GM19025 (cell line): Measurements from ENCODE around the gene AGK.
"Not testable (repeated sequence)": the region's sequence is repeated elsewhere in the genome, so short reads cannot be mapped to it uniquely, and the experiment has no call there.

Source experiments
- ATAC-seq: cut with Tn5 transposase; IDR thresholded peaks from one replicate; pipeline ENCODE4 v1.9.1; 2021; ENCODE audit warnings: mild to moderate bottlenecking, low read depth, moderate library complexity; ENCODE audit not compliant: unreplicated experiment

The AGK gene

GRCh38 chr7:141673346-141673745 lies 122.1 kb downstream of the AGK start:
- no peak for ATAC-seq

- no peak for ATAC-seq
Measured at GRCh38 chr7:141674171-141674671, 123.0 kb downstream of the AGK start.

DNA sequence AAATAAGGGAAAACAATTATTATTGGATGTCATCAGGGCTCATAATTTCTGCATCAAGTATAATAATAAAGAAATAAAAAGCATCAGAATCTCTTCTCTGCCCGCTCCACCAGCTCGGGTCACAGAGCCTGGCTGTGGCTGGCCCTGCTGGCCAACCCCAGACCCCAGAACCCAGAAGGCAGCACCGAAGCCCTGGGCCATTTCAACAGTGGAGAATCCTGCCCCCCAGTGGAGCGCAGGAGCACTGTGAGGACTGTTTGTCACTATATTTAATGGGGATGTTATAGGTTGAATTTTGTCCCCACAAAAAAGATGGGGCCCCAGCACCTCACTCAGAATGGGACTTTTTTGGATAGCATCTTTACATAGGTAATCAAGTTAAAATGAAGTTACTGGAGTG lies 123.5 kb downstream of the AGK start:
- ATAC-seq = no peak

DNA sequence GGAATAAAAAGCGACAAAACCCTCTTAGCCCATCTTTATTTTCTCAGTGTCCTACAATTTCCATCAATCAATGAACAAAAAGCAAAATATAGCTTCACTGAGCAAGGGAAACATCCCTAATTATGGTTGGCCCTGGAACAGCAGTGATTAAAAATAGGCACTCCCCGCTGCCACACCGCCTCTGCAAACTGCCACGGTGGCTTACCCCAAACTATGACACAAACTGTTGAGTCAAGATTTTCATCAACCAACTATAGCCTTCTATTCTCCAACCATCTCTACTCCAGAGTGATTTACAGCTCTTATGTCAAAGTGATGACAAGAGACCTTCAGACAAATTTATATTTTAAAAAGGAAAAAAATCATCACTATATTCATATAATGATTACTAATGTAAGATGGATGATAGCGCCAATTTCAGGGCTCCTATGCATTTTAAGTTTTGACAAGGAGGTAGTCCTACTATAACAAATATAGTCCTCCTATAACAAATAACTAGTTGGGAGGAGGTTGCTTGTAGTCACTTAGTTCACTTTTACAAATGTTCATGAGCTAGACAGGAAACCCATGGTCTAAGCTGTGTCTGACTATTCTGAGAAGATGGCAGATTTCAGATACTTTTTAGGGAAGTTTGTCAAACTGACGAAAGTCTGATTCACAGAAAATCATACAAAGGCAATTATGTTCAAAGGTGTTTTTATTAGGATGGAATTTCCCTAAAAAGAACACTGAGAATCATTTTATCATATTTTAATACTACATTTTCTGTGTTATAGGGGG lies 124.4 kb downstream of the AGK start:
- ATAC-seq = no peak

- ATAC-seq = no peak
Measured at GRCh38 chr7:141676618-141677017, 125.4 kb downstream of the AGK start.

GRCh38 chr7:141679014-141679413 lies 127.8 kb downstream of the AGK start:
- no peak for ATAC-seq

GRCh38 chr7:141685285-141686023 lies 134.2 kb downstream of the AGK start:
- no peak for ATAC-seq

DNA sequence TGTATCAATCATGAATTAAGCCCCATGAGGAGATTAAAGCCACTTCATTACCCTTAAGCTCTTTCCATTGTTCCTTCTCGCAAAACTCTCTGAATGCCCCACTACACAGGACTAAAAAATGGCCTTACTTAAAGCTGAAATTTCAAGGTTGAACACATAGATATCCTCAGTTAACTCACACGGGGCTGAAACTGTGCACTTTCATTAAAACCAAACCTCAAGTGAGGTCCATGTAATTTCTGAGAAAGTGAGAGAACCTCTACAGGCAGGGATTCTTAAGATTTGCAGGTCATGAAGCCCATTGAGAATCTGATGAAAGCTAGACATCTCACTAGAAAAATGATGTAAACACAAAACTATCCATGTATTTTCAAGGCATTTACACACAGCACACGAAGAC lies 134.9 kb downstream of the AGK start:
- no peak for ATAC-seq

- no peak for ATAC-seq
Measured at GRCh38 chr7:141686670-141687069, 135.5 kb downstream of the AGK start.

GRCh38 chr7:141688043-141688442 lies 136.8 kb downstream of the AGK start:
- ATAC-seq = no peak

- ATAC-seq = not testable (repeated sequence)
Measured at GRCh38 chr7:141689072-141689825, 138.0 kb downstream of the AGK start.

GRCh38 chr7:141691540-141691939 lies 140.3 kb downstream of the AGK start:
- ATAC-seq = no peak

DNA sequence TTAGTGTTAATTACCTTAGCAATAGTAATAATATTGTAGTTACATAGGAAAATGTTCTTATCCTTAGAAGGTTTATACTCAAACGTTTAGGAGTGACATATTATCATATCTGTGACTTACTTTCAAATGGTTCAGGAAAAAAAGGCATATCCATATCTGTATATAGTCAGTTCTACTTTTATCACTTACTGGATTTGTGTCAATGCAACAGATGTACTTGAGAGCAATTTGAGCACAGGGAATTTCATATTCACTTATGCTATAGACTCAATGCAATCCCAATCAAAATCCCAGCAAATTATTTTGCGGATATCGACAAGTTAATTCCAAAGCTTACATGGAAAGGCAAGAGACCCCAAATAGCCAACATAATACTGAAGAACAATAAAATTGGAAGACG lies 140.8 kb downstream of the AGK start:
- ATAC-seq = no peak

GRCh38 chr7:141693082-141693481 lies 141.9 kb downstream of the AGK start:
- no peak for ATAC-seq

DNA sequence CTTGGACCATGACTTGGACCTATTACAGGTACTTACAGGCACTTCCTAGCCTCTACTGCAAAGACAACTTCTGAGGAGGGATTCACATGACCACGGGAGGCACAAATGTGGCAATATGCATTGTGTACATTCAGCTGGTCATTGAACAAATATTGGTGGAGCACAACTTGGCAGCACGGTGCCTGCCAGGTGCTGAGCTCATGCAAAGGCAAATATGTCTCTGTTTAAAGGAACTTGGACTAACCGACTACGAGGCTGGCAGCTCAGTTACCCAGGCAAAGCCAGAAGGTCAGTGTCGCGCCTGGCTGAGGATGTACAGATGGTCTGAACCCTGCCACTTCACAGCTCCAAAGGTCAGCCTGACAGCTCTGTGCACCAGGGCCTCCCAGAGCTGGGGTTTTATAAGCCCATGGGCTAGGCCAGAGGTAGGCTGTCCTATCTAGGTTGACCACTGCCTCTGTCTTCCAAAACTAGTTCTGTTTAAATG lies 144.6 kb downstream of the AGK start:
- peak; percentile 47 for ATAC-seq

DNA sequence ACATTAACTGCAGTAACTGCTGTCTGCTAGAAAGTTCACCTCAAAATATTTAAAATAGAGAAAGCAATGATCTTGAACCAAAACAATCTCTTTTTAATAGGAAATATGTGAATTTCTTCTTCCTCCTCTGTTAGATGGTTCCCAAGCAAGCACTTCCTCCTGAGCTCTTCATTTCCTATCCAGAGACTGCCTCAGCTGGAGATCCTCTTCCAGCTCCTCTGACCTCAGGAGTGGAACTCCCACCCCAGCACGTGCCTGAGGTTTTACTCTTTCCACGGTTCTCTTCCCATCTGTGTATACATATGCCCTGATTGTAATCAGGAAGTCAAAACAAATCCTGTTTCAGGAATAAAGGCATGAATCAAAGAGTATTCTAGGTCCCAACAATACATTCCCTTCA lies 145.1 kb downstream of the AGK start:
- no peak for ATAC-seq

- ATAC-seq = no peak
Measured at GRCh38 chr7:141697211-141697871, 146.1 kb downstream of the AGK start.

- no peak for ATAC-seq
Measured at GRCh38 chr7:141698247-141699015, 147.2 kb downstream of the AGK start.

GRCh38 chr7:141699860-141700259 lies 148.7 kb downstream of the AGK start:
- ATAC-seq = no peak
